ENCODE data around the gene ODAD3.
"Not testable (repeated sequence)": the region's sequence is repeated elsewhere in the genome, so short reads cannot be mapped to it uniquely, and the experiment has no call there.

The ODAD3 gene

GRCh38 chr19:11414544-11414943, 20.4 kb downstream of the ODAD3 start:
- no peak overlapping the region for H3K27ac ChIP-seq (ENCODE audit: low read depth, low read length)
- no peaks in the 10 kb centered on the region for H3K36me3 ChIP-seq (ENCODE audit: insufficient read depth, low read length)
- H3K4me1 ChIP-seq (ENCODE audit: insufficient read depth, low read length) = no peaks in the 10 kb centered on the region
- peaks cover 1 to 26% of the 10 kb centered on the region in 2 donors for H3K27me3 ChIP-seq (ENCODE audit: control insufficient read depth in 1 of 2, insufficient read depth in 2 of 2, low read length in 2 of 2)
- no peaks in the 10 kb centered on the region for H3K9me3 ChIP-seq (ENCODE audit: low read length)
- no peak overlapping the region for H3K4me3 ChIP-seq (ENCODE audit: low read depth in 1 of 2, low read length in 2 of 2)
- H3K9ac ChIP-seq (ENCODE audit: low read length) = no peak overlapping the region

GRCh38 chr19:11410682-11411081, 24.2 kb downstream of the ODAD3 start:
- H3K27me3 ChIP-seq (ENCODE audit: control insufficient read depth in 1 of 2, insufficient read depth in 2 of 2, low read length in 2 of 2) = peaks cover 5 to 8% of the 10 kb centered on the region in 2 donors

GRCh38 chr19:11408591-11408990, 26.3 kb downstream of the ODAD3 start:
- peaks cover 5 to 8% of the 10 kb centered on the region in 2 donors for H3K27me3 ChIP-seq (ENCODE audit: control insufficient read depth in 1 of 2, insufficient read depth in 2 of 2, low read length in 2 of 2)
- H3K27ac ChIP-seq (ENCODE audit: low read depth, low read length) = no peak overlapping the region
- no peaks in the 10 kb centered on the region for H3K4me1 ChIP-seq (ENCODE audit: insufficient read depth, low read length)
- no peak overlapping the region for H3K9ac ChIP-seq (ENCODE audit: low read length)
- H3K36me3 ChIP-seq (ENCODE audit: insufficient read depth, low read length) = no peaks in the 10 kb centered on the region
- H3K4me3 ChIP-seq (ENCODE audit: low read depth in 1 of 2, low read length in 2 of 2) = no peak overlapping the region
- H3K9me3 ChIP-seq (ENCODE audit: low read length) = no peaks in the 10 kb centered on the region

More at GRCh38 chr19:11410682-11411081, 24.2 kb downstream of the ODAD3 start:
- Histone ChIP-seq H3K4me3 (ENCODE audit: low read depth in 1 of 2, low read length in 2 of 2) (no peak overlapping the region), H3K4me1 (ENCODE audit: insufficient read depth, low read length) (no peaks in the 10 kb centered on the region), H3K27ac (ENCODE audit: low read depth, low read length) (no peak overlapping the region), H3K36me3 (ENCODE audit: insufficient read depth, low read length) (no peaks in the 10 kb centered on the region), H3K9me3 (ENCODE audit: low read length) (no peaks in the 10 kb centered on the region), H3K9ac (ENCODE audit: low read length) (no peak overlapping the region)

GRCh38 chr19:11406703-11407236, 28.2 kb downstream of the ODAD3 start:
- not testable (repeated sequence) for H3K36me3 ChIP-seq (ENCODE audit: insufficient read depth, low read length); H3K4me3 ChIP-seq (ENCODE audit: low read depth in 1 of 2, low read length in 2 of 2); H3K27me3 ChIP-seq (ENCODE audit: control insufficient read depth in 1 of 2, insufficient read depth in 2 of 2, low read length in 2 of 2); H3K9ac ChIP-seq (ENCODE audit: low read length); H3K9me3 ChIP-seq (ENCODE audit: low read length); H3K27ac ChIP-seq (ENCODE audit: low read depth, low read length); H3K4me1 ChIP-seq (ENCODE audit: insufficient read depth, low read length)

- H3K27ac ChIP-seq (ENCODE audit: low read depth, low read length) = no peak overlapping the region
- H3K9me3 ChIP-seq (ENCODE audit: low read length) = no peaks in the 10 kb centered on the region
- H3K27me3 ChIP-seq (ENCODE audit: control insufficient read depth in 1 of 2, insufficient read depth in 2 of 2, low read length in 2 of 2) = peaks cover 5 to 8% of the 10 kb centered on the region in 2 donors
- no peaks in the 10 kb centered on the region for H3K36me3 ChIP-seq (ENCODE audit: insufficient read depth, low read length)
- H3K9ac ChIP-seq (ENCODE audit: low read length) = no peak overlapping the region
- H3K4me1 ChIP-seq (ENCODE audit: insufficient read depth, low read length) = no peaks in the 10 kb centered on the region
- no peak overlapping the region for H3K4me3 ChIP-seq (ENCODE audit: low read depth in 1 of 2, low read length in 2 of 2)
These were observed 28.9 kb downstream of the ODAD3 start for GRCh38 chr19:11405846-11406643.

- no peak overlapping the region for H3K27ac ChIP-seq (ENCODE audit: low read depth, low read length)
These were observed 30.2 kb downstream of the ODAD3 start for GRCh38 chr19:11404588-11405222.

GRCh38 chr19:11401808-11402543, 32.9 kb downstream of the ODAD3 start:
- Histone ChIP-seq H3K4me1 (ENCODE audit: insufficient read depth, low read length) (no peaks in the 10 kb centered on the region), H3K27me3 (ENCODE audit: control insufficient read depth in 1 of 2, insufficient read depth in 2 of 2, low read length in 2 of 2) (peaks cover 5 to 11% of the 10 kb centered on the region in 2 donors), H3K9ac (ENCODE audit: low read length) (no peak overlapping the region), H3K36me3 (ENCODE audit: insufficient read depth, low read length) (no peaks in the 10 kb centered on the region), H3K4me3 (ENCODE audit: low read depth in 1 of 2, low read length in 2 of 2) (no peak overlapping the region), H3K9me3 (ENCODE audit: low read length) (no peaks in the 10 kb centered on the region), H3K27ac (ENCODE audit: low read depth, low read length) (no peak overlapping the region)

More at GRCh38 chr19:11404588-11405222, 30.2 kb downstream of the ODAD3 start:
- H3K9me3 ChIP-seq (ENCODE audit: low read length) = no peaks in the 10 kb centered on the region
- H3K4me1 ChIP-seq (ENCODE audit: insufficient read depth, low read length) = no peaks in the 10 kb centered on the region
- no peaks in the 10 kb centered on the region for H3K36me3 ChIP-seq (ENCODE audit: insufficient read depth, low read length)
- H3K27me3 ChIP-seq (ENCODE audit: control insufficient read depth in 1 of 2, insufficient read depth in 2 of 2, low read length in 2 of 2) = peaks cover 5 to 8% of the 10 kb centered on the region in 2 donors
- H3K4me3 ChIP-seq (ENCODE audit: low read depth in 1 of 2, low read length in 2 of 2) = no peak overlapping the region
- no peak overlapping the region for H3K9ac ChIP-seq (ENCODE audit: low read length)

GRCh38 chr19:11400798-11401197, 34.1 kb downstream of the ODAD3 start:
- Histone ChIP-seq H3K9ac (ENCODE audit: low read length) (no peak overlapping the region), H3K4me3 (ENCODE audit: low read depth in 1 of 2, low read length in 2 of 2) (no peak overlapping the region), H3K36me3 (ENCODE audit: insufficient read depth, low read length) (no peaks in the 10 kb centered on the region), H3K27me3 (ENCODE audit: control insufficient read depth in 1 of 2, insufficient read depth in 2 of 2, low read length in 2 of 2) (peaks cover 0 to 4% of the 10 kb centered on the region in 2 donors), H3K27ac (ENCODE audit: low read depth, low read length) (no peak overlapping the region), H3K4me1 (ENCODE audit: insufficient read depth, low read length) (no peaks in the 10 kb centered on the region), H3K9me3 (ENCODE audit: low read length) (no peaks in the 10 kb centered on the region)

GRCh38 chr19:11399667-11400066, 35.3 kb downstream of the ODAD3 start:
- Histone ChIP-seq H3K4me3 (ENCODE audit: low read depth in 1 of 2, low read length in 2 of 2) (no peak overlapping the region), H3K9me3 (ENCODE audit: low read length) (no peaks in the 10 kb centered on the region), H3K9ac (ENCODE audit: low read length) (no peak overlapping the region), H3K27ac (ENCODE audit: low read depth, low read length) (no peak overlapping the region), H3K27me3 (ENCODE audit: control insufficient read depth in 1 of 2, insufficient read depth in 2 of 2, low read length in 2 of 2) (peaks cover 0 to 4% of the 10 kb centered on the region in 2 donors), H3K36me3 (ENCODE audit: insufficient read depth, low read length) (no peaks in the 10 kb centered on the region), H3K4me1 (ENCODE audit: insufficient read depth, low read length) (no peaks in the 10 kb centered on the region)

GRCh38 chr19:11397089-11397610, 37.8 kb downstream of the ODAD3 start:
- H3K4me1 ChIP-seq (ENCODE audit: insufficient read depth, low read length) = no peaks in the 10 kb centered on the region

More at GRCh38 chr19:11397089-11397610, 37.8 kb downstream of the ODAD3 start:
- Histone ChIP-seq H3K36me3 (ENCODE audit: insufficient read depth, low read length) (no peaks in the 10 kb centered on the region), H3K27ac (ENCODE audit: low read depth, low read length) (no peak overlapping the region), H3K4me3 (ENCODE audit: low read depth in 1 of 2, low read length in 2 of 2) (no peak overlapping the region), H3K27me3 (ENCODE audit: control insufficient read depth in 1 of 2, insufficient read depth in 2 of 2, low read length in 2 of 2) (peaks cover 0 to 4% of the 10 kb centered on the region in 2 donors), H3K9ac (ENCODE audit: low read length) (no peak overlapping the region), H3K9me3 (ENCODE audit: low read length) (no peaks in the 10 kb centered on the region)

Data from muscle layer of colon (tissue), 2 donors.